Sciatic nerve (tissue), 2 donors: Measurements from ENCODE around the gene GABBR2. TPM values are rescaled to one million over a fixed set of nuclear protein-coding genes. Genes with fewer than 3 reads are reported as not detected.
A peak's percentile ranks its signal among the peaks of the same experiment; 100 is the strongest.

Source experiments
- ATAC-seq: fragments of 200-7000 bp; cut with Tn5 transposase; one replicate; pipeline ENCODE4 v1.9.1; 2020; ENCODE audit warnings: mild to moderate bottlenecking, moderate library complexity
- DNase-seq: peaks from one replicate; pipeline ENCODE4 v3.0.0-alpha.2; 2020; ENCODE audit warnings: low spot score
- intact Hi-C: fragments of 100-400 bp; cut with DNase I; formaldehyde crosslinking; loops from one replicate; pipeline ENCODE4 v1.14.2; 2022
- total RNA-seq: library from RNA; stranded (reverse); fragmentation: NEBNext Ultra II Directional; extraction: Animal tissue kit (Norgen Biotek cat#: 25700); gene quantifications from one replicate; pipeline ENCODE4 v1.2.1, GENCODE V29; 2021
- donor health status: DM: no; HTN: no; CAD: no.
- donor health status: DM: no; HTN: no; CAD: no.

Gene GABBR2
- total RNA-seq, 1 donor from 2014 or later: 0.49 TPM

DNA sequence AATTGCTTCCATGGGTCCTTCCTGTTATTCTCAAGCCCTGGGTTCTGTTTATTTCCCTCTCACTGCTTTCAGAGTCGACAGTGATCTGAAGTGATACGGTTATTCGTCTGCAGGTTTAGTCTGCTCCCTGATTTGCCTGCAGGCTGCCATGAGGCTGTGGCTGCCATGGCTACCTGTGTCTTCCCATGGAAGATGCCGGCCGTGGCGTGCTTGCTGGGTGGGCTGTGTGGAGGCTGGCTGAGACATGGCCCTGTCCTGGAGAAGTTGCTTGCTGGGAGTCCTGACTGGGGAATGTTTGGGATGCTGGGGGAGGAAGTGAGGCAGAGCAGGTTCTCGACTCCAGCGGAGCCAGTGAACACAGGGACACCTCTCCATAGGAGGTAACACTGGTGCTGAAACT, 349.2 kb downstream of the GABBR2 start:
- intact Hi-C loops: no loop called here
- no peak for DNase-seq
- ATAC-seq: no peak

DNA sequence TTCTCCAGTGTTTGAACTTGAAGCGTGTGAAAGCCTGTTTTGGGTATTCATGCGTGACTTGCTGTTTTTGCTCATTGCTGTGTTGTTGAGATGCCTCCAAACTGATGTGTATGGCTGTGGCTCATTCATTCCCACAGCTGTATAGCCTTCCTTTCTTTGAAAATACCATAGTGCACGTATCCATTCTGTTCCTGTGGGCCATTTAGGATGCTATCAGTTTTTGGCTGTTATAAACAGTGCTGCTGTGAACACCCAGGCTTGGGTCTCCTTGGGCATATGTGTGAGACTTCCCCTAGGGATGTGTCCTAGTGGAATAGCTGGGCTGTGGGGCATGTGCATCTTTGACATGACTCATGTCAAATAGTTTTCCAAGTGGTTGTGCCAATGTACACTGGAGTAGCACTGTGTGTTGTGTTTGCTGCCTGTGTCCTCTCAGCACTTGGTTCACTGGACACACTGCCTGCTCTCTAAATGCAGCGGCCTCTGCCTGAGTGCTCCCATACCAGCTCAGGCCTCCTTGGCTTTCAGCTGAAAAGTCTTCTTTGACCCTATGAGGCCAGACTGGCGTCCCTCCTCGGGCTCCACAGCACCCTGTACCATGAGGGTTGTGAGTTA, 350.7 kb downstream of the GABBR2 start:
- intact Hi-C loops: no loop called here
- ATAC-seq: no peak
- DNase-seq: no peak

DNA sequence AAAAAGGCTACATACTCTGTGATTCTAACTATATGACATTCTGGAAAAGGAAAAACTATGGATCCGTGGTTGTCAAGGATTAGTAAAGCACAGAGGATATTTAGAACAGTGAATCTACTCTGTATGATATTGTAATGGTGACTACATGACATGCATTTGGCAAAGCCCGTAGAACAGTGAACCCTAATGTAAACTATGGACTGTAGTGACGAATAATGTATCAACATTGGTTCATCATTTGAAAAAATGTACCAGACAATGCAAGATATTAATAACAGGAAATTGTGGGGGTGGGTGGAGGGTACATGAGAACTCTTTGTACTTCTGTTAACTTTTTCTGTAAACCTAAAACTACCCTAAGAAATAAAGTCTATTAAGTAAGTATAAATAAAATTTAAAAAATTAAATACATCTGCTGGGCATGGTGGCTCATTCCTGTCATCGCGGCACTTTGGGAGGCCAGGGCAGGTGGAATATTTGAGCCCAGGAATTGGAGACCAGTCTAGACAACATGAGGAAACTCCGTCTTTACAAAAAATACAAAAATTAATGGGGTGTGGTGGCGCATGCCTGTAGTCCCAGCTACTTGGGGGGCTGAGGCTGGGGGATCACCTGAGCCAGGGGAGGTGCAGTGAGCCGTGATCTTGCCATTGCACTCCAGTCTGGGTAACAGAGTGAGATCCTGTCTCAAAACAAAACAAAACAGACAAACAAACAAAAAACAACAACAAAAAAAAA, 351.6 kb downstream of the GABBR2 start:
- intact Hi-C loops: no loop called here
- DNase-seq (no peak), ATAC-seq (no peak)

DNA sequence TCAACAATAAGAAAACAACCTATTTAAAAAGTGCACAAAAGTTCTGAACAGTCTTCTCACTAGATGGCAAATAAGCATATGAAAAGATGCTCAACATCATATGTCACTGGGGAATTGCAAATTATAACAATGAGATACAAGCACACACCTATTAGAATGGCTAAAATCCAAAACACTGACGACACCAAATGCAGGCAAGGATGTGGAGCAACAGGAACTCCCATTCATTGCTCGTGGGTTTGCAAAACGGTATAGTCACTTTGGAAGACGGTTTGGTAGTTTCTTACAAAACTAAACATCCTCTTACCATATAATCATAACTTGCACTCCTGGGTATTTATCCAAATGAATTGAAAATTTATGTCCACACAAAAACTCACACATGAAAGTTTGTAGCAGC, 352.4 kb downstream of the GABBR2 start:
- no peak for DNase-seq
- intact Hi-C loops: no loop called here
- no peak for ATAC-seq

DNA sequence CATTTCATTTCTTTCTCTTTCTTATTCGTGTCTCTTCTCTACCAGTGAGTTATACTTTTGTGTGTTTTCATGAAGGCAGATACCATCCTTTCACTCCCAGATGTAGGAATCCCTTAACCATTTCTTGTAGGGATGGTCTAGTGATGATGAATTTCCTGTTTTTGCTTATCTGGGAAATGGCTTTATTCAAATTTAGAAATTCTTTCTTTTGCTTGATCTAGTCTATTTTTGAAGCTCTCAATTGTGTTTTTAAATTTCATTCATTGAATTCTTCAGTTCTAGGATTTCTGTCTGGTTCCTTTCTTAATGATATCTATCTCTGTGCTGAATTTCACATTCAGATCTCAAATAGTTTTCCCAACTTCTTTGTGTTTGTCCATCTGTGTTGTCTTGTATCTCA, 357.4 kb downstream of the GABBR2 start:
- intact Hi-C loops: no loop called here
- ATAC-seq (no peak), DNase-seq (no peak)

DNA sequence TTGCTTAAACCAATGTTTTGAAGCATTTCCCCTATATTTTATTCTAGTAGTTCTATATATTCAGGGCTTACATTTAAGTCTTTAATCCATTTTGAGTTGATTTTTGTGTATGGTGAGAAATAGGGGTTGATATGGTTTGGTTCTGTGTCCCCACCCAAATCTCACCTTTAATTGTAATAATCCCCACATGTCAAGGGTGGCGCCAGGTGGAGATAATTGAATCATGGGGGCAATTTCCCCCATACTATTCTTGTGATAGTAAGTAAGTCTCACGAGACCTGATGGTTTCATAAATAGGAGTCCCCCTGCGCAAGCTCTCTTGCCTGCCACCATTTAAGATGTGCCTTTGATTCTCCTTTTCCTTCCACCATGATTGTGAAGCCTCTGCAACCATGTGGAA, 361.1 kb downstream of the GABBR2 start:
- ATAC-seq: no peak
- DNase-seq: no peak
- intact Hi-C loops: no loop called here

DNA sequence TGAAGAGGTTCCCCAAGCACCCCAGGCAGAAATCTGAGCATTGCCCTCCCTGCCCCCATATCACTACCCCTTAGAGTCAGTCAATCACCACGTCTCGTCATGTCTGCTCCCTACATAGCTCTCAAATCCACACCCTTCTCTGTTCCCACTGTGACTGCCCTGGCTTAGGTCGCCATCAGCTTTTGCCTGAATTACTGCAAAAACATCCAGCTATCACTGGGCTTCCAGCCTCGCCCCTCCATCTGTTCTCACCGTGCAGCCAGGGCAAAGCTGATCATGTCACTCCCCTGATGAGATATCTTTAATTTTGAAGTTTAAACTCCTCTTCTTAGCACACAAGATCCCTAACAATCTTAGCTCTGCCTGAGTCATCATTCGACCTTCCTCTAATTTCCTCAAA, 363.7 kb downstream of the GABBR2 start:
- DNase-seq: no peak
- ATAC-seq: no peak
- intact Hi-C loops: no loop called here

DNA sequence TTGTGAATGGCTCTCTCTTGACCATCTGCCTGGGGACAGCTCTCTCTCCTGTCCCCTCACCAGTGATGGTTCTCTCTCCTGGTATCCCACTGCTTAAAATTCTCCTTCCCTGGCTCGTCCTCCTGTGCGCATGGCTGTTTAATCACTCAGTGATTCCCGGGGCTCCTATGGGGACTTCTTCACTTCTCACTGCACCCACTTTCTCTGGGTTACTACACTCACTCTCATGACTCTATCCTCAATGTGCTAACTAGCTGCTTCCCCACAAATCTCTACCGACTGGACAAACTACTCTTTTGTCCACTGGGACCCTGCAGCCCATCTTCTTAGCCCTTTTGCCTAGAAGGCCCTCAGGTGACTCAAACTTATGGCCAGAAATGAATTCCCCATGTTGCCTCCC, 364.2 kb downstream of the GABBR2 start:
- ATAC-seq (no peak), DNase-seq (no peak)
- intact Hi-C loops: no loop called here

DNA sequence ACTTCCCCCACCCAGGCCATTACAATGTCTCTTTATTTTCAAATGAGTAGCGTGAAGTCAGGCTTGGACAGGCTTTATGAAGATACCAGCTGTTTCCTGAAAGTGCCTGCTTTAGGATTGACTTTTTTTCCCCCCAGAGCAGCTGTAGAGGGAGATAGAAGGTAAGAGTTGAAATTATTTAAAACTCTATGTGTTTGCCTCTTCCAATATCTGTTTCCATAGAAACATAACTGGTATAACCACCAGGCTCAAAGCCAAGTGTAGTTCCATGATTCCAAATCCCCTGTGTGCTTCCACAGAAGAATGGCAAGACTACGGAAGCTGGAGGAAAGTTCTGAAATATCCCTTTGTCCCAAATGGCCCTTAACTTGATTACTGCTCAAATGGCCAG, 365.9 kb downstream of the GABBR2 start:
- ATAC-seq (no peak), DNase-seq (no peak)
- intact Hi-C loops: no loop called here

DNA sequence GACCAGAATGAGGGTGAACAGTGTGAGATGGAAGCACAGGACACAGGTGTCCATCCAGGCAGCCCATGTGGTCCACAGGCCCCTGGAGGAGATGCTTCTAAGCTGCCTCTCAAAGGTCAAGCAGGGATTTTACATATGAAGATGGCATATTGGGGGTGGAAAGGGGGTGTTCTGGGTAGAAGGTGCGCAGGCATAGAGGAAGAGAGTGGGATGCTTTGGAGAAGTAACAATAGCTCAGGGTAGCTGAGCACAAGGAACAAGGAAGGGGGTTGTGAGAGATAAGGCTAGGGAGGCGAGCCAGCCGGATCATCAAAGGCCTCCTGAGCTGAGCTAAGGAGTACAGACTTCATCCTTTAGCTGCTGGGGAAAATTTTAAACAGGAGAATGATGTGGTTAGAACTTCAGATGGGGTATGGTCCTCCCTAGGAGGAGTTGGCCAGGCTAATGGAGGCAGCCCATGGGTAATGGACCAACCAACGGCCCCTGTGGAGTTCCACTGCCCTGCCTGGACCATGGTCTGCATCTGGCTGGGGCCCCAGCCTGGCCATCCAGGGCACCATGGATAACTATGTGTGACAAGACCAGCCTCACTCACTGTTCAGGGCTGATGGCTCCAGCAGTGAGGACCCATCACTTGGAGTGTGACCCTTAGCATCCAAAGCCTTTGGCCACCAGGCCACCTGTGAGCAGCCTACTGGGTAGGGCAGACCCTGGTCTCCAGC, 366.5 kb downstream of the GABBR2 start:
- intact Hi-C loops: no loop called here
- no peak for DNase-seq
- ATAC-seq: peak; percentile 13

DNA sequence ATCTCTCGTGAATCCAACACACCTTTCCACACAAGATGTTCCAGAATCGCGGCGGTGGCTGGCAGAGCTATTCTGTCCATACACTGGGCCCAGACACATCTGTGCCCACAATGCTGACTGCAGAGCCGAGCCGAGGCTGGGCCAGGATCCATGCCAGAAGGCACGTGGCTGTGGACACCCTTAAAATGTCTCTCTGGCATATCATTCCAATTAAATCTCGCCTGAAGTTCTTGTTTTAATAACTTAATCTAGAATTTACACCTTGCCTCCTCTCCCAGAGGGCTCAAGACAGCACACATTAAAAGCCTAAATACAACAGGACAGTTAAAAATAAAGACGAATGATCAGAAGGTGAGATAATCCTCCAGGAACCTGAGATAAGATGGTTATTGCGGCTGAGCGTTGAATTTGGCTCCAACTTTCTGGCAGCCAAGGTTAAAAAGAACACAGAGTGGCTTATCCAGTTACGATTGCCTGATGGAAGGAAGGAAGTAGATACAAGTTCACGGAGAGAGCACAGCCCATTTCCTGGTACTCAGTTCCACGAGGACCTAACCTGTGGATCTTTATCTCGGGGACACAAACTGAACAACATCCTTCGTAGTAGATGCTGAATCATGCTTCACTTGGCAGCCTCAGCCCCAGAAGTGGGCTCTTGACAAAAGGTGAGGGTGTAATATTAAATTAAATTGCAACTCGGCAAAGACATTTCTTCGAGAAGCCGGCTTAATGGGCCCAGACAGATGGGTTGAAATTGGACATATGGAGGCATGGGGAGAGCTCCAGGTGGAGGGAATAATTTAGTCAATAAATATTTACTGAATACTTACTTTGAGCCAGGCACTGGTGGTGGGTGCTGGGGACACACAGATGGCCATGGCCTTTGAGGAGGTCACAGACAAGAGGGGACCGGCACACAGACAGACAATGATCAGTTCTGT, 367.3 kb downstream of the GABBR2 start:
- intact Hi-C loops: no loop called here

DNA sequence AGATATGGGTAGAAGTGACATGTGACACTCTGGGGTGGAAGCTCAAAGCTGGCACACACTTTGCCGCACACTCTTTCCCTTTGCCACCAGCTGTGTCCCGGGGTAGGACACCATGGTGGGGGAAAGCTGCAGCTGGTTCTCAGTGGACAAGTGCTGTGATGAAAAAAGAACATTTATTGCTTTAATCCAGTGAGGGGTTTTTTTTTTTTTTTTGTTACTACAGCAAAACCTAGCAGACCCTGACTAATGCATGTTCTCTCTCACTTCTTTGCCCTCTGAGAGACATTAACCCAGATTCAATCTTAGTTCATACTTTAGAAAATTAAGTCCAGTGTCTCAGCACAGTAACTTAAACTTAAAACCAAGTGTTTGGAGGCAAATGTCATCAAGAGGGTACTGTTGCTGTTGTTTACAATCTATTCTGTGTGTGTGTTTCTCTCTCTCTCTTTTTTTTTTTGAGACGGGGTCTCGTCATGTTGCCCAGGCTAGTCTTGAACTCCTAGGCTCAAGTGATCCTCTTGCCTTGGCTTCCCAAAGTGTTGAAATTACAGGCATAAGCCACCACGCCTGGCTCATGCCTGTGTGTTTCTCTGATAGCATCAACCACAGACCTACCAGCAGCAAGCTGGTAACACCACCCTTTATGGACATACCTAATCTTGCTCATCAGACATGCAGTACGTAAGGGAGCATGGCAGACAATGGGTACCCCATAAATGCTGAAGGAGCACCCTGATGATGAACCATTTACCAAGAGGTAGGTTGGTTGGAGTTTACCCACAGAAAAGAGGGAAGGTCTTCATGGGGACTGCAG, 368.5 kb downstream of the GABBR2 start:
- intact Hi-C loops: no loop called here
- no peak for ATAC-seq
- DNase-seq: no peak

More for the DNA sequence above, 367.3 kb downstream of the GABBR2 start:
- no peak for ATAC-seq
- no peak for DNase-seq

DNA sequence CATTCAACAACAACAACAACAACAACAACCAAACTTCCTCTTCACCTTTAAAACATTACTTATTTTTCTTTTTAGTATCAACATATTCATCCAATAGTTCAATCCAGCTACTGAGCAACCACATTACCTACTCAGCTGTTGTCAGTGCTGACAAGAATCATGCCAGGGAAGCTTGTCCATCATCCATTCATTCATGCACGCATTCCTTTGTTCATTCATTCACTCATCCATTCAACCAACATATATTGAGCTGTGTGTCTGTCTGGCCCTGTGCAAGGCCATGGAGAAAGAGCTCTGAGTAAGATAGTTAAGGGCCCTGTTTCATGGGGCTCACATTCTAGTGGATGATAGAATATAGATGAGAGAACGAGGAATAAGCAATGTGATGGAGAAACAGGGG, 373.1 kb downstream of the GABBR2 start:
- ATAC-seq (no peak), DNase-seq (no peak)
- intact Hi-C loops: no loop called here

DNA sequence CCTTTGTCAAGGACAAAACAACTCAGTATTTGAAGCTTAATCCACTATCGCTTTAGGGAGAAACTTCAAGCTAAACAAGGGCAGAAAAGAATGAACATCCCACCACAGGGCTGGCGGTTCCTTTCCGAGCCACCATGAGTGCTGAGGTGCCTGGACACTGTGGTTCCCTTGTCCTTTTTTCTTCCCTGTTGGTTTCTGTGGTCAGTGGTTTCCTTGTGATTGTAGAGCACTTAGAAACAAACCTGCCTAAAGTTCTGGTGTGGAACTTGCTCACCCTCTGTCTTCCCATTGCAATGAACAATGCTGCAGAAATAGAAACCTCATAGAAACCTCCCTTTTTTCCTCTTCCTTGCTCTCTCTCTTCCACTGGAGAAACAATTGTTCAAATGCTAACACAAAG, 373.9 kb downstream of the GABBR2 start:
- ATAC-seq: no peak
- intact Hi-C loops: no loop called here
- no peak for DNase-seq

DNA sequence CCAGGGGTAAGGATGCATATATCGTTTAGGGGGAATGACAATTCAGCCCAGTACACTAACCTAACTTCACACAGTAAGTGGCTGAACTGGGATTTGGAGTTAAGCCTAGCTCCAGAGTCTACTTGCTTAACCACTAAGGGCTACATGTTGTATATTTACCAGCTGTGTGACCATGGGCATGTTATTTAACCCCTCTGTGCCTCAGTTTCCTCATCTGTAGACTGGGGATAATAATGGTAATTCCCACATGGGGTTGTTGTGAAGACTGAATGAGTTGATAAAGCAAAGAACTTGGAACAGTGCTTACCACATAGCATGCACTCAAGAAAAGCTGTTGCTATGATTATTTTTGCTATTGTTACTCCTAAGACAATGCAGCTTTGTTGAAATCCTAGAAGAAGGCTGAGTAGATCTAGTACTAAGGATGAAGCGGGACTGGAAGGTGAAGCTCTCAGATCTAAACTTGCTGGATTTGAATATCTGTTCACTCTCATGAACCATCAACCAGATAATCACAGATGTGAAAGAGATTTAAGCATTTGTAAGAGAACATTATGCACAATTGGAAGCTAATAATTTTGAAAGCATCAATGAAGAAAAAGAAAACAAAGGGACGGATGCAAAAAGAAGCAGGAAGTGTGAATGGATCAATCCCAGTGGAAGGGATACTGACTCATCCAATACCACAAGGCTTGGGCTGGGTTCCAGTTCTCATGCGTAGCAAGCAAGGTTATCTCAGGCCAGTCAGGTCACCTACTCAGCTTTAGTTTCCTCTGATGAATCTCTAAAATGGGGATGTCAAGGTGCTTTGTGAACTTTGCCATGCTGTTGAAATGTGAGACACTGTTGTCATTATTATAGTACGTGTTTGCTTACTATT, 374.8 kb downstream of the GABBR2 start:
- intact Hi-C loops: no loop called here
- DNase-seq: no peak
- ATAC-seq: peak; percentile 76

DNA sequence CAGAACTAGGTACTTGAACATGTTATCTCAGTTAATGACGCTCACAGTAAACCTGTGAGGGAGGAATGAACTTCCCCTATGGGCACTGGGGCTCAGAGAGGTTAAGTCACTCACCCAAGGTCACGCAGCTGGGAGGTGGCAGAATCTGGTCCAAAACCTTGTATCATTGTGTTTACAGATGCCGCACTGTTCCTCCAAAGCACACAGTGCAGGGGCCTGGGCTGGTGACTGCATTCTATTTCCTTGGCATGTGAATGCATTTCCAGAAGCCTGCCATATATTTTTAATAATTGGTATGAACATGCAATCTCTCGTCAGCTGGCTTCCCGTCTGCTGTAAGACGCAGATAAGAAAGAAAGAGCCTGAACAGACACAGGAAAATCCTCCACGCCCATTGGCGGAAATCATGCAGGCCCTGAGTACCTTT, 376.3 kb downstream of the GABBR2 start:
- DNase-seq (no peak), ATAC-seq (no peak)
- intact Hi-C loops: no loop called here

DNA sequence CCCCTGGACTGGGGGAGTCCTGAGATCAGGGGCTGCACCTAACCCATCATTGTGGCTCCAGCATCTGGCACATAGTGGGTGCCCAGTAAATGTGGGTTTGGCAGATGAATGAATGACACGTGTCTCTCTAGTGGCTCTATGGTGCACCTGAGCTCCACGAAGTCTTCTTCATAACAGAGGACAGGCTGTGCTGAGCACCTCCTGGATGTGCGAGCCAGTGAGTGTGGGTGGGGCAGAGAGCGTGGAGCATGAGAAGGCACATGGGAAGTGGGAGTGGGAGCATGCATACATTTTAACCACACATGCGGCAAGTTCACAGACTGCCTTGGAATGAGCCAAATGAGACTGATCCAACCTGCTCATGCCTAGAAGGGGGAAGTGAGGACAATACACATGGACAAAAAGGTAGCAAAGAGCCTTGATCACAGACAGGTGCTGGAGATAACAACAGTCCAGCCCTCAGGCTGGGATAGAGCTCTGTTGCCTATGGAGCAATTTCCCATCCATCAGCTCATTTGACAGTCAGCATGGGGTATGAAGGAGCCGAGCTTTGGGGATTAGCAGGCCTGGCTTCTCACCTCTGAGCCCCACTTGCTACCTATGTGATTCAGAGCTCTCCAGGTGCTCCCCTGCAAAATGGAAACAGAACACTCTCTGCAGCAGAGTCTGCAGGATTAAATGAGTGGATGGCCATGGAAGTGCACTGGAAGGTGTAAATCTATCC, 377.0 kb downstream of the GABBR2 start:
- DNase-seq: no peak
- ATAC-seq: no peak
- intact Hi-C loops: no loop called here
